Measurements from ENCODE around the gene KCNMB2.

Gene KCNMB2

DNA sequence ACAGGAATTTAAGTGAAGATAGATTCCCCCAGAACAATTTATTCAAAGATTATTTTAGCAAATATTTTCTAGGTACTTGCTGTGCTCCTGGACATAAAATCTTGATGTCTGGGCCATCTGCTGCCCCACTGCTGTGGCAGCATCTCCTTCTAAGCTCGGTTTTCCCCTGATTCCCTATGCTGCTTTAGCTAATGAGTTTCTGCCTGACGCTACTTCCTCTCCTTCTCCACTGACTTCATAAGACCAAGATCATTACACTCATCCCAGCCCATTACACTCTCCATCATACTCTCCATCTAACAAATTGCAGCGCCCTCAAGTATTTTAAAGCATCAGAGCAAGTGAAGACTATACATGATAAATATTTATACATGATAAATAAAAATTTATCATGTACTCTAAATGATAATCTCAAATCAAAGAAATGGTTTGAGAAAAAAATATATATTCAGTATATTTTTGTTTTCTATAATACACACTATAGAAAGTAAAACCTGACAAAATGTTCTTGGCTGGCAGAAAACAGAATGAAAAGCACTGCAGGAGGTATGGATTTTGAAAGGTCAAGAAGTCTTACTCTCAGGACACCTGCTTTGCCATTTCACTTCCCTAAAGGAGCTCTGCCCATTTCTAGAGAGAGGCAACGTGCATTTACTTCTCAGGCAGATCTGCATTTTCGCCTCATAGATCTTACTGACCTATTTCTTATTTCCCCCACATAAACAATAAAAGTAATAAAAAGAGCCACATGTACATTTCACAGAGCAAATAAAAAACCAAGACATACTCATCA lies 232.0 kb downstream of the KCNMB2 start:
- intact Hi-C loops (cut with DNase I): no loop called here
- DNase-seq: no peak

DNA sequence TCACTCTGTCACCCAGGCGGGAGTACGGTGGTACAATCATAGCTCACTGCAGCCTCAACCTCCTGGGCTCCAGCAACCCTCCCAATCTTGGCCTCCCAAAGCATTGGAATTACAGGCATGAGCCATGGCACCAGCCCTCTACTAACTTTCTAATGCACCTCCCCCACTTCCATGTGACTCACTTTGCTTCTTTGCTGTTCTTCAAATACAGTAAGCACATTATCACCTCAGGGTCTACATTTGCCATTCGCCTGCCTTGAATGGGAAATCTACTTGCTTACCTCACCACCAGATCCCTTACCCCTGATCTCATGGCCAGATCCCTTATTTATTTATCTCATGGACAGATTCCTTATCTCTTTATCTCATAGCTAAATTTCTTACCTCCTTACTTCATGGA lies 235.3 kb downstream of the KCNMB2 start:
- DNase-seq: no peak
- intact Hi-C loops (cut with DNase I): no loop called here

DNA sequence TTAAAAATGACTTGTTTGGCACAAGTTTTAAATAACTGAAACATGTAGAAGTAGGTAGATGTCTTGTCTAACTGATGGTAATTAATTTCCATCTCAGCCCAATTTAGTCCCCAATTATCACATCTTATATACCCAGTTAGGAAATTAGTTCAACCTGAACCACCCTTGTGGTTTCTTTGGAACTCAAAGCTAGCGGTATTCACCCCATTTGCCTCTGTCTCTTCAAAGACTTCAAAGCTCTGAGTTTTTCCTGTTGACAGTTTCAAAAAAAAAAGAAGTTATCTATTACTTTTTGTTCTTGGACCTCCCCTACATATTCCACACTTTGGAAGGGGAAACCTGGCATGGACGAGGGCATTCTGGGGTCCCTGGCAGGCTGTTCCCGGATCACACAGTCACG lies 236.5 kb downstream of the KCNMB2 start:
- no peak for DNase-seq
- intact Hi-C loops (cut with DNase I): no loop called here

DNA sequence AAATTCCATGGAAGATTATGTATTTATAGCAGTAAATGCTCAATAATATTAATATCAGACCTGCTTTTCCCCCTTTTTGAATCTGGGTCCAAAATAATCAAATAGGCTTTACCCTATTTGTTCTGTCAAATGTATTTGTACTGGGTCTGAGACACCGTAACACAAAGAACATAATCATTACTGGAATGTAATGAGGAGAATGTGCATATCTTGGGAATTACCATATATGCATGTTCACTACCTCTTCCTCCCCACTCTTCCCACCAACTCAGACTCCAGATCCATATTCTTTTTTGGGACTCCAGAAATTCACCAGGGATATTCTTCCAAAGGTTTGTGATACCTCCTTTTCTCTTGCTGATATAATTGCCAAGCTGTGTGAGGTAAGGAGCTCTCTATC lies 237.1 kb downstream of the KCNMB2 start:
- intact Hi-C loops (cut with DNase I): no loop called here
- no peak for DNase-seq

DNA sequence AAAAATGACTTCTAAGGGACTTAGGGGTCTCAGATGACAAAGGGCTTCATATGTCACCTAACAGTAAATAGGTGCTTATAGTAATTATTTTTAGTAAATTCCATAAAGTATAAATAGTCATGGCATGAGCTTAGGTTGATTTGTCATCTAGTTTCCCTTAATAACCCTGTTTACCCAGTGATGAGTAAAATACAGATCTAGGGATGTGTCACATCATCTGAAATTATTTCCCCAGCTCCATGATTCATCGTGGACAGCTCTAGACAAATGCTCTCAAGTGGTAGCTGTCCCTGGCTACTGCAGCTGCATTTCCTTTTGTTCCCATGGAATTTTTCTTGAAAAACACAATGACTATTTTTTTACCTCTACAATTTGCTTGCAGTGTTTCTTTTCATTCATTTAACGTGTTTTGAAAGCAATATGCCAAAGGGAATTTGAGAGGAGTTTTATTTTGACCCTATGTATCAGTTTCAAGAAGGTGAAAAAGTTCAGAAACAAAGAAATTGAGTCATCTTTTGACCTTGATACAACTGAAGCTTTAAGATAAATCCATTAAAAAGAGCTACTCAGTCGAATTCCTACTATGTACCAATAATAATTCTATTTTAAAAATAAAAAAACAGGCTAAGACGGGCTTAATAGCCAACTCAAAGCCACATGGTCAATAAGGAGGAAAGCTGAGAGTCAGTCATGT lies 241.6 kb downstream of the KCNMB2 start:
- intact Hi-C loops (cut with DNase I): no loop called here
- no peak for DNase-seq

DNA sequence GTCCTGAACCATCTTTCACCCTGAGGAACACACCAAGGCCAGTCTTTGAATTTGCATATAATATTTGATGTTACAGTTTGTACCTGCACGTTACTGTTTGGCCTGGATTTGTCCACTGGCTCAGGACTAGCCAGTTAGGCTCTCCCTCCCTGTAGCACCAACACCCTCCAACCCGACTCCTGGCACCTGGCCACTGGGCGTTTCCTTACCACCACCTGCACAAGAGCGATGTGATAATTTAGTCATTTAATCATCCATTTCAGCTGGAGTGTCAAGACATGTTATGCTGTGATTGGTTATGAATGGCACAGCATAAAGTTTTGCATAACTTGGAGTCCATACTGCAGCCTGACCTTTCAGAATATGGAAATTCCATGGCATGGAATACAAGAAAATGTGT lies 242.4 kb downstream of the KCNMB2 start:
- intact Hi-C loops (cut with DNase I): no loop called here
- no peak for DNase-seq

DNA sequence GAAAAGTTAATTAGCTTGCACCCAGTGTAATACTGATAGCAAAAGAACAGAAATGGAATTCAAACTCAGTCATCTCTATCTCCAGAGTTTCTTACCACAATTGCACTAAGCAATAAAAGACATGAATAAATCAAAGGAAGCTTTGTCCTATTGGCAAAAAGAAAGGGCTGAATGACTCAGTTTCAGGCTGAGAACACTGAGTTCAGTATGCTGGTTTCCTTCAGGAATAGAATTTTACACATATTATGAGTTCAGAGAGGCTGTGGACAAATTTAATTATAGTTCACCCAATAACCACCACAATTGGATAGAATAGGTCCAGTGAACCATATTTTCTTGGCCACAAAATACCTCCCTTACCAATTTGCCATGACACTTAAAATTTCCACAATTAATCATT lies 249.7 kb downstream of the KCNMB2 start:
- intact Hi-C loops (cut with DNase I): no loop called here
- DNase-seq: no peak

DNA sequence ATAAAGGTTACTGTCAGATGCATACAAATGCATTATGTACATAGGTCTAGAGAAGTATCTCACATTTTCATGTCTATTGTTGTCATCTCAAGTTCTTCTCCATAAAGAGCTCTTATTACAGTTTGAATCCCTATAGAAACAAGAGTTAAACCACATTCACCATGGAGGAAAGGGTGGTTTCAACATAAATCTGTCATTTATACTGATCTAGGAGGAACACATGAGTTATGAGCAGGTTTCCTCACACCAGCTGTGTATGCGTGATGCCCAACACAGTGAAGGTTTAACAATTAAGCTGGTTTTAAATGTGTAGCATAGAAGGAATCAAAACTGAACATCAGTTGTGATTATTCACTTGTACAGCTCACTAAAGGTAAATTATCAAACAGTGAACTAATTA lies 251.7 kb downstream of the KCNMB2 start:
- intact Hi-C loops (cut with DNase I): no loop called here
- no peak for DNase-seq

DNA sequence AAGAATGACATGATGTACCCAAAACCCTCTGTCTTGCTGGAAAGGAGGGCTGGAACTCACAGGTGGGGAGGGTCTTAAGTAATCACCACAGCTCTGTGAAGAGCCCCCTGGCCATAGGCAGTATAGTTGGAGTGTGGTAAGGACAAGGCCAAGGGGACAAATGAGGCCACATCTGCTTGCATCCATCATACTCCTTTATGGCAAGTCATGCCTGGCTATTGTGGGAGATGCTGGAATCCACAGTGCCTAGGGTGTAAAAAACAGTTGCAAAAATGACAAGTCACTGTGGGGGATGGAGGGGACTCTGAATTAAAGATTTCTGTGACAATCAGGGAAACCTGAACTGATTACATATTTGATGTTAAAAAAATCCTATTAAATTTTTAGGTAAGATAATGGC lies 258.5 kb downstream of the KCNMB2 start:
- DNase-seq: no peak
- intact Hi-C loops (cut with DNase I): no loop called here

DNA sequence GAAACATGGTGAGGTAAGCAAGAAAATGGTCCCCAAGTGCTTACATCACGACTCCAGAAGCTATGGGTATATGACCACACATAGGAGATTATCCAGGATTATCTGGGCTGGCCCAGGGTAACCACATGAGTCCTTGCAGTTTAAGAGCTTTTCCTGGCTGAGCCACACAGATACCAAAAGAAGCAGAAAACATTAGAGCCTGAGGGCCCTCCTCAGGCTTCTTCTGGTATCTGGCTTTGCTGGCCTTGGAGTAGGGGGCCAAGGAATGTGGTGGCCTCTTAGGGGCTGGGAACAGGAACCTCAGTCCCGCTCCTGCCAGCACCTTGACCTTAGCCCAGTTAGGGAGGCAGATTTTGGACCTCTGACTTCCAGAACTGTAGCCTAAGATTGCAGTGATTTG lies 259.1 kb downstream of the KCNMB2 start:
- intact Hi-C loops (cut with DNase I): no loop called here
- DNase-seq: no peak

DNA sequence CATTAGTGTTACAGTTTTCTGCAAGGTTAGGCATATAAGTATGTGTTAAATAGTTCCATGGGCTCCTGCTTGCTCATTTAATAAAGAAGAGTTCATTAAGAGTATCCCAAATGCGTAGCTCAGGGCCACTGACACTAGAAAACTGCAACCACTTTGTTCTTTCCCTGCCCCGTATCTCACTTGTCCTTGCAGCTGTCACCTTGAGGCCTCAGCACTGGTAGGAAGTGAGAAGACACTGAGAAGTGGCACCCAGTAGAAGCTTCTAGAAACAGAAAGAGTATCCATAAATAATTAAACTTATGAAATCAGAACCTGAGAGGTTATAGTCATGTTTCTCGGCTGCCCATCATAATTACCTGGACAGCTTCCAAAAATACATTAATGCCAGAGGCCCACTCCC lies 266.0 kb downstream of the KCNMB2 start:
- intact Hi-C loops (cut with DNase I): no loop called here

DNA sequence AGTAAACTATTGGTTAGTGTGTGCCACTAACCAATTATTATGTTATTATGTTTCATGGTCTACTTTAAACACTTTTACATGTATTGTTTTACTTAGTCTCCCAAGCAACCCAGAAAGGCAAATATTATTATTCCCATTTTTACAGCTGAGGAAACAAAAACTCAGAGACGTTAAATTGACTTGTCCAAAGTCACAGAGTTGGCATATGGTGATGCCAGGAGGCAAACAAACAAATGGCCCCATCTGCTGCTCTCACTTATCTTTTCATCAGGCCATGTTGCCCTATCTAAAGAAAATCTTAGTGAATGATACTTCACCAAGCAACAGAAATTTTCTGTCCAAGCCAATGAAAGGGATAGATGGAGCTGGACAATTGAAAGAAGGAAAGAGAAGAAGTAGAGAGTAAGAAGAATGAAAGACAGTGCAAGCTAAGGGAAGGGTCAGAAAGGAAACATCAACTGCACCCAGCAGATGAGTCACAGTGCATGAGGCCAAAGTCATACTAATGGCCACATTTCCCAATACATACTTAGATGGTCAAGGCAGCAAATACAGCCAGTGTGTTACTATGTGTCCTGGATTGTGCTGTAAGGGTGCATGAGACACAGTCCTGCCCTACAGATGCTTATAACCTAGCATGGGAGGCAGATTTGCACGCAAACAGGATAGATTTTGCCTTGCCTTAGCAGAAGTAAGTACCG lies 266.9 kb downstream of the KCNMB2 start:
- intact Hi-C loops (cut with DNase I): no loop called here
- no peak for DNase-seq

More for the DNA sequence above, 266.0 kb downstream of the KCNMB2 start:
- DNase-seq: no peak

DNA sequence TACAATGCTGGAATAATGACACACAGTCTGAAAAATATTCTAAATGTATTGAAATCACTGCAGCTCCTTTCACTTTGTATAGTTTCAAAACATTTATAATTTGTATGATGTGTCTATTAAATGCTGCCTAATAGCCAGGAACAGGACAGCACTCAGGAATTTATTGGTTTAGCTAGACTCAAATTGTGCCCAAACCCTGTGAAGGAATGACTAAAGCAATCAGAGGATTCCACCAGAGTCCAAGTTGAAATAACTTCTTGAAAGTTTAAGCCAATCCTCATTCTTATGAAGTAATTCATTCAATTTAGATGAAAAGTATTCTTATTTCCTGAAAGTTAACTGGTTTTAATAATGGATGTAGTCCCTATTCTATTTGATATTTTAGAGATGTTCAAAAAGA lies 268.4 kb downstream of the KCNMB2 start:
- intact Hi-C loops (cut with DNase I): no loop called here

DNA sequence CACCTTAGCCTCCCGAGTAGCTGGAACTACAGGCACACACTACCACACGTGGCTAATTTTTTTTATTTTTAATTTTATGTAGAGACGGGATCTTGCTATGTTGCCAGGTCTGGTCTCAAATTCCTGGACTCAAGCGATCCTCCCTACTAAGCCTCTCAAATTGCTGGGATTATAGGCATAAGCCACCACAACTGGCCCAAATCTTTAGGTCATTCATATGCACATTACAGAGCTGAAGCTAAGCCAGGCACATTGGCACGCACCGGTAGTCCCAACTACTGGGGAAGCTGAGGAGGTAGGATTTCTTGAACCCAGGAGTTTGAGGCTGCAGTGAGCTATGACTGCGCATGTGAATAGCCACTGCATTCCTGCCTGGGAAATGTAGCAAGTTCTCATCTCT lies 269.5 kb downstream of the KCNMB2 start:
- intact Hi-C loops (cut with DNase I): no loop called here

More for the DNA sequence above, 268.4 kb downstream of the KCNMB2 start:
- no peak for DNase-seq

DNA sequence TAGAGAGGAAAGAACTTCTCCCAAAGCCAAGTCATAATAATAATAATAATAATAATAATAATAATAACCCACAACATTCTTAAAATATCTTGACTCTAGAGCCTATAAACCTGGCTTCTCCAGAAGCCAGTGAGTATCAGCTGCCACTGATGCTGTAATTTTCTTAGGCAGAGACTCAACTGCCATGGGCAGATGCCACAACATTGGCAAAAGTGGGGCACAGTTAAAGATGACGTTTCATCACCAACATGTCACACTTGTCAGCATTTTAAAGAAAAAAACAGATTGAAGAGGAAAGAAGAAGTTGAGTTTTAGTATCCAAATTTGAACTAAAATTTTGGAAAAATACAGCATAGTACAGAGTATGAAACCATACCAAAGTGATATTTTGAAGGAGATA lies 270.4 kb downstream of the KCNMB2 start:
- intact Hi-C loops (cut with DNase I): no loop called here
- DNase-seq: no peak

More for the DNA sequence above, 269.5 kb downstream of the KCNMB2 start:
- DNase-seq: no peak

DNA sequence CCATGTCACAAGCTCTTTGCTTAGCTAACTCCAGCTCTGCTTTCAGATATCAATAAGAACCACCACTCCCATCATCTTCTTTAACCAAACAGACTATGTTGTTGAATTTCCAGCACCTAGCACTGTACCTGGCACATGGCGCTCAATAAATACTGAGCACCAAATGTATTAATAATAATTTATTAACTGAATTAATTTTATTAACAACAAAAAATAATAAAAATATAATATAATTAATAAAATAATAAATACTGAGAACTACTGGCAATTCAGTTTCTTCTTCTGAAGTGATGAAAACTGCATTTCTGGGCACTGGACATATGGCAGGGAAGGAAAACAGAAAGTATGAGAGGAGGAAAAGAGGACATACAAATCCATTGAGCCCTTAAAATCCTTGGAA lies 271.5 kb downstream of the KCNMB2 start:
- DNase-seq: no peak

DNA sequence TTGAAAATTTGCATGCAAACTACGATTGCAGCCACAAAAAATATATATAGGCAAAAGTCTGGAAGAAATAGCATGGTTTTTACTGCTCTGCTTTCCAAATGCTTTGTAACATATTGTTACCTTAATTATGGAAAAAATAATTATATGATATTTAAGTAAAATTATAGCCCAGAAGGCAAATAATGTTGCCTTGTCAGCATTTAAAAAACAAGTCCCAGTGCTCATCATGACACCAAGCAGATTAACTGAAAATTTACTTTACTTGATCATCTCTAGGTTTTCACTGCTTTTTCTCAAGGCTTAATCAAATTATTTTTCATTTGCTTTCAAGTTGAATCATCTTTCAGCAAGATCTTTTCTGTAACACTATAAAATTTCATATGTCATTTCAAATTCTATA lies 272.5 kb downstream of the KCNMB2 start:
- DNase-seq: no peak
- intact Hi-C loops (cut with DNase I): no loop called here

More for the DNA sequence above, 271.5 kb downstream of the KCNMB2 start:
- intact Hi-C loops (cut with DNase I): no loop called here

DNA sequence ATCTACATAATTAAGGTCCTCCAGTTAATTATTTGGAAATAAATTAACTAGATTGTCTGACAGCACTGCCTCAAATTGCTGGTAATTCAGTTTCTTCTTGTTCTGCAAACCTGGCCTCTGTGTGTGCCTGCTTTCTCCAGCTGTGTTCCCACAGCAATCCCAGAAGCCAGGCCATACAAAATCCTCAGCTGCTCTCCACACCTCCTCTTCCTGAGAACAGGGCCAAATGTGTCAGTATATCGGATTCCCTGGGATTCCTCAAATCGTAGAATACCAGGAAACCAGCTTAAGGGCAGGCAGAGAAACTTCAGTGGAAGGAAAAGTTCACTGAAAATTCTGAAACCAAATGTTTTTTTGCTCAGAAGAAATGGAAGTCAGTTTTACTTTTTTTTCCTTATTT lies 273.9 kb downstream of the KCNMB2 start:
- DNase-seq: no peak
- intact Hi-C loops (cut with DNase I): no loop called here

DNA sequence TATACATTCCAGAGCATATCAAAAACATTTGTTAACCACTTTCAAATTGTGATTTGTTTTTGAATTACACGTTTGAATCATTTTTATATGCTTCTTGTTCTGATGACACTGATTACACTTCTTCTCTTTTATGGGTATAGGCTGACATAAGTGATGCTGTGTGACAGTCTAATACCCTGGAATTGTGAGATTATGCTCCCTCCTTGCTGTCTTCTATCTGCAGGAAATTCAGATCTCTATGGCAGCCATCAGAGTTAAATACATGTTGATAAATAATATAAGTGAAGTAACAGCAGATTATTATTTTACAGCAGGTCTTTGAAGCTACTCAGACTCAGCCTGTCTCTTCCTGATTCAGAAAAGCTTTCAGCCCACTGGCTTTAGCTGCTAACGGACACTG lies 286.5 kb downstream of the KCNMB2 start:
- intact Hi-C loops (cut with DNase I): no loop called here
- no peak for DNase-seq

DNA sequence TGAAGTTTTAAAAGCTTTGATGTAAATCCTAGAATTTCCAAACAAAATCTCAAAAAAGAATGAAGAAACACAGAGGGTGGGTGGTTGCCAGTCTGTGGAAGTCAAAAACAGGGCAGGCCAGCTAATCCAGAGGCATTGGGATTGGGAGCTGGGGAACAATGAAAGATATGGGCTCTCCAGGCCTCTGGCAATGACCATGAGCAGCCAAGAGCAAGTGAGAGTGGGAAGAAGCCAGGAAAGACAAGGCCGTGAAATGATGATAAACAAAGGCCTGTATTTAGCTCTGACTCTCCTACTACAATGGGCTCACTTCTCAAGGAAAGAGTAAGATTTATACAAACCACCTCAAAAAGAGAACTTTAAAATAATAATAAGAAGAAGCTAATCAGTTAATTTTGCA lies 286.9 kb downstream of the KCNMB2 start:
- intact Hi-C loops (cut with DNase I): no loop called here
- DNase-seq: no peak

Measured in head of caudate nucleus (tissue), 42 donors.